GM12864 (cell line): ENCODE data around the gene CDKAL1.
A peak's percentile ranks its signal among the peaks of the same experiment; 100 is the strongest.

Experiments used
- DNase-seq: peaks from one replicate; pipeline ENCODE4 v3.0.0-alpha.2; 2011; ENCODE audit warnings: low read depth
- H3K4me3 ChIP-seq: 2 replicates; pipeline ENCODE4 v1.5.1; 2011; ENCODE audit warnings: mild to moderate bottlenecking, low read depth, low read length, control low read depth
- CTCF ChIP-seq: IDR thresholded peaks from 2 replicates; pipeline ENCODE4 v1.5.1; 2011; ENCODE audit warnings: low read depth, mild to moderate bottlenecking, moderate library complexity, low read length, control low read depth, inconsistent platforms; ENCODE audit errors: missing control alignments

Gene CDKAL1

GRCh38 chr6:21164768-21165326 lies 630.6 kb downstream of the CDKAL1 start:
- DNase-seq: peak; percentile 36
- TF ChIP-seq CTCF: no peak

GRCh38 chr6:21166754-21167153 lies 632.5 kb downstream of the CDKAL1 start:
- TF ChIP-seq CTCF: no peak
- no peak for DNase-seq

More at GRCh38 chr6:21164768-21165326, 630.6 kb downstream of the CDKAL1 start:
- no peak overlapping the region for H3K4me3 ChIP-seq

GRCh38 chr6:21167790-21168189 lies 633.5 kb downstream of the CDKAL1 start:
- H3K4me3 ChIP-seq: no peak overlapping the region
- TF ChIP-seq CTCF: no peak
- DNase-seq: no peak

More at GRCh38 chr6:21166754-21167153, 632.5 kb downstream of the CDKAL1 start:
- no peak overlapping the region for H3K4me3 ChIP-seq

- no peak for TF ChIP-seq CTCF
- no peak overlapping the region for H3K4me3 ChIP-seq
- DNase-seq: no peak
Observed at GRCh38 chr6:21171801-21172200, 637.5 kb downstream of the CDKAL1 start.

- H3K4me3 ChIP-seq: no peak overlapping the region
- DNase-seq: no peak
- no peak for TF ChIP-seq CTCF
Observed at GRCh38 chr6:21173031-21173430, 638.8 kb downstream of the CDKAL1 start.

- DNase-seq: no peak
- H3K4me3 ChIP-seq: no peak overlapping the region
- TF ChIP-seq CTCF: no peak
Observed at GRCh38 chr6:21173678-21174077, 639.4 kb downstream of the CDKAL1 start.

GRCh38 chr6:21176197-21176596 lies 641.9 kb downstream of the CDKAL1 start:
- no peak for DNase-seq
- TF ChIP-seq CTCF: no peak
- no peak overlapping the region for H3K4me3 ChIP-seq
